ENCODE data around the gene SLC22A5.

Gene SLC22A5

GRCh38 chr5:132371603-132371994 is 2.1 kb downstream of the SLC22A5 start:
- TF ChIP-seq CTCF (IDR thresholded peaks at IDR 0.05) = no peak
- Histone ChIP-seq H3K27me3 (no peaks in the 10 kb centered on the region), H3K4me3 (peak overlapping the region in 1 of 2 donors; percentile 65), H3K36me3 (no peaks in the 10 kb centered on the region), H3K4me1 (peaks cover 3 to 49% (median 25%) of the 10 kb centered on the region in 4 donors), H3K27ac (peak overlapping the region in 1 of 2 donors; percentile 88), H3K9me3 (no peaks in the 10 kb centered on the region)
- intact Hi-C loops (cut with DNase I; ENCODE audit: low total_unique reads) = no loop called here
- DNase-seq = no peak

GRCh38 chr5:132372127-132372526 is 2.6 kb downstream of the SLC22A5 start:
- TF ChIP-seq CTCF (IDR thresholded peaks at IDR 0.05) = no peak
- H3K27ac ChIP-seq = peak overlapping the region in 1 of 2 donors; percentile 88
- H3K4me1 ChIP-seq = peaks cover 3 to 50% (median 28%) of the 10 kb centered on the region in 4 donors
- intact Hi-C loops (cut with DNase I; ENCODE audit: low total_unique reads) = no loop called here
- no peak for DNase-seq
- no peaks in the 10 kb centered on the region for H3K27me3 ChIP-seq
- no peaks in the 10 kb centered on the region for H3K9me3 ChIP-seq
- H3K36me3 ChIP-seq = no peaks in the 10 kb centered on the region
- H3K4me3 ChIP-seq = no peak overlapping the region

- H3K36me3 ChIP-seq = no peaks in the 10 kb centered on the region
- no peak overlapping the region for H3K4me3 ChIP-seq
- peaks cover 3 to 49% (median 31%) of the 10 kb centered on the region in 4 donors for H3K4me1 ChIP-seq
- no peaks in the 10 kb centered on the region for H3K27me3 ChIP-seq
- intact Hi-C loops (cut with DNase I; ENCODE audit: low total_unique reads) = no loop called here
- H3K27ac ChIP-seq = no peak overlapping the region
- no peaks in the 10 kb centered on the region for H3K9me3 ChIP-seq
- no peak for TF ChIP-seq CTCF (IDR thresholded peaks at IDR 0.05)
- DNase-seq = no peak
Measured at GRCh38 chr5:132372542-132372941, 3.0 kb downstream of the SLC22A5 start.

- Histone ChIP-seq H3K4me1 (peaks cover 0 to 35% (median 22%) of the 10 kb centered on the region in 4 donors), H3K4me3 (no peak overlapping the region), H3K27me3 (no peaks in the 10 kb centered on the region), H3K36me3 (peaks cover 0 to 23% (median 7%) of the 10 kb centered on the region in 3 donors), H3K9me3 (no peaks in the 10 kb centered on the region), H3K27ac (peak overlapping the region in 1 of 2 donors; percentile 77)
- intact Hi-C loops (cut with DNase I; ENCODE audit: low total_unique reads) = no loop called here
- no peak for DNase-seq
- TF ChIP-seq CTCF (IDR thresholded peaks at IDR 0.05) = no peak
Measured at GRCh38 chr5:132375957-132376356, 6.4 kb downstream of the SLC22A5 start.

- Histone ChIP-seq H3K4me1 (peaks cover 0 to 26% (median 14%) of the 10 kb centered on the region in 4 donors), H3K27ac (peak overlapping the region; percentile 53 to 77), H3K27me3 (no peaks in the 10 kb centered on the region), H3K4me3 (peak overlapping the region; percentile 5 to 27), H3K36me3 (peaks cover 0 to 29% (median 7%) of the 10 kb centered on the region in 3 donors), H3K9me3 (no peaks in the 10 kb centered on the region)
- intact Hi-C loops (cut with DNase I; ENCODE audit: low total_unique reads) = no loop called here
- TF ChIP-seq CTCF (IDR thresholded peaks at IDR 0.05) = no peak
- DNase-seq = no peak
Measured at GRCh38 chr5:132376694-132377641, 7.5 kb downstream of the SLC22A5 start.

Measured in tibial artery (tissue), 4 donors.